Mesendoderm (in vitro differentiated cells): Measurements from ENCODE around the gene AKT3.

ENCODE experiments used
- DNase-seq: peaks from one replicate; pipeline ENCODE4 v3.0.0; 2013
- H2AK5ac ChIP-seq: 2 replicates; pipeline ENCODE4 v1.6.1; 2013; ENCODE audit warnings: low read length, inconsistent platforms
- H2BK120ac ChIP-seq: 2 replicates; pipeline ENCODE4 v1.6.1; 2013; ENCODE audit warnings: low read depth, mild to moderate bottlenecking, low read length, moderate library complexity, mixed read lengths
- H2BK15ac ChIP-seq: replicated peaks from 2 replicates; pipeline ENCODE4 v1.6.1; 2013; ENCODE audit warnings: low read depth, mild to moderate bottlenecking, moderate library complexity
- H2BK5ac ChIP-seq: 2 replicates; pipeline ENCODE4 v1.6.1; 2013; ENCODE audit warnings: low read length, inconsistent platforms
- H3K18ac ChIP-seq: 2 replicates; pipeline ENCODE4 v1.6.1; 2013; ENCODE audit warnings: mild to moderate bottlenecking, low read length, mixed read lengths
- H3K23ac ChIP-seq: one replicate; pipeline ENCODE4 v1.6.1; 2013; ENCODE audit warnings: low read length
- H3K27ac ChIP-seq: 2 replicates; pipeline ENCODE4 v1.5.1; 2013; ENCODE audit warnings: low read depth, mild to moderate bottlenecking, inconsistent platforms, low read length, moderate library complexity
- H3K27me3 ChIP-seq: 2 replicates; pipeline ENCODE4 v1.6.1; 2013; ENCODE audit warnings: low read length, control low read depth, mild to moderate bottlenecking, inconsistent platforms; ENCODE audit not compliant: insufficient read depth, poor library complexity
- H3K36me3 ChIP-seq: 2 replicates; pipeline ENCODE4 v1.6.1; 2013; ENCODE audit warnings: low read length, inconsistent platforms; ENCODE audit not compliant: control insufficient read depth, insufficient read depth
- H3K4ac ChIP-seq: one replicate; pipeline ENCODE4 v1.6.1; 2013; ENCODE audit warnings: low read depth, mild to moderate bottlenecking, low read length, moderate library complexity
- H3K4me1 ChIP-seq: 2 replicates; pipeline ENCODE4 v1.6.1; 2013; ENCODE audit warnings: low read depth, low read length, inconsistent platforms; ENCODE audit not compliant: control insufficient read depth
- H3K4me2 ChIP-seq: 2 replicates; pipeline ENCODE4 v1.6.1; 2013; ENCODE audit warnings: low read length
- H3K4me3 ChIP-seq: 2 replicates; pipeline ENCODE4 v1.5.1; 2013; ENCODE audit warnings: mild to moderate bottlenecking, low read length
- H3K56ac ChIP-seq: one replicate; pipeline ENCODE4 v1.6.1; 2013; ENCODE audit warnings: low read length
- H3K79me1 ChIP-seq: 2 replicates; pipeline ENCODE4 v1.6.1; 2013; ENCODE audit warnings: low read length, inconsistent platforms
- H3K79me2 ChIP-seq: 2 replicates; pipeline ENCODE4 v1.6.1; 2013; ENCODE audit warnings: mild to moderate bottlenecking, low read length; ENCODE audit not compliant: control insufficient read depth, insufficient read depth
- H3K9ac ChIP-seq: 2 replicates; pipeline ENCODE4 v1.6.1; 2013; ENCODE audit warnings: low read length, inconsistent platforms
- H4K5ac ChIP-seq: one replicate; pipeline ENCODE4 v1.6.1; 2013; ENCODE audit warnings: low read length
- H4K8ac ChIP-seq: one replicate; pipeline ENCODE4 v1.6.1; 2013; ENCODE audit warnings: low read depth, mild to moderate bottlenecking, control low read depth, low read length, moderate library complexity
- WGBS: extraction: QIAGEN DNeasy Blood & Tissue Kit; methylation state at CpG from one replicate; pipeline ENCODE4 v1.1.7; 2013; ENCODE audit warnings: low lambda C conversion rate, missing lambda C conversion rate; ENCODE audit not compliant: insufficient coverage; ENCODE audit errors: extremely low coverage; 5-methylcytosine and 5-hydroxymethylcytosine counted together

The AKT3 gene

GRCh38 chr1:243742819-243743218, 107.2 kb downstream of the AKT3 start:
- H3K4me2 ChIP-seq: no peak overlapping the region
- H4K5ac ChIP-seq: no peak overlapping the region
- no CpG with 5 or more reads among the region's 4 CpGs for WGBS
- no peak overlapping the region for H3K9ac ChIP-seq
- no peak for DNase-seq
- H3K79me2 ChIP-seq: no peaks in the 10 kb centered on the region
- no peak overlapping the region for H3K23ac ChIP-seq
- H3K4me1 ChIP-seq: peaks cover 8% of the 10 kb centered on the region
- H4K8ac ChIP-seq: no peak overlapping the region
- H3K79me1 ChIP-seq: peaks cover 2% of the 10 kb centered on the region
- H3K27ac ChIP-seq: no peak overlapping the region
- no peaks in the 10 kb centered on the region for H3K36me3 ChIP-seq
- no peak overlapping the region for H3K18ac ChIP-seq
- H3K4me3 ChIP-seq: no peak overlapping the region
- H3K4ac ChIP-seq: no peak overlapping the region
- no peak overlapping the region for H2BK120ac ChIP-seq
- H2BK5ac ChIP-seq: no peak overlapping the region
- no peak overlapping the region for H3K56ac ChIP-seq
- no peaks in the 10 kb centered on the region for H3K27me3 ChIP-seq
- no peak overlapping the region for H2BK15ac ChIP-seq
- no peak overlapping the region for H2AK5ac ChIP-seq

- Histone ChIP-seq H3K4me1 (peaks cover 8% of the 10 kb centered on the region), H3K9ac (no peak overlapping the region), H2BK5ac (no peak overlapping the region), H3K79me2 (no peaks in the 10 kb centered on the region), H3K27ac (peak overlapping the region; percentile 75), H3K18ac (peak overlapping the region; percentile 76), H2AK5ac (no peak overlapping the region), H4K8ac (no peak overlapping the region), H2BK15ac (no peak overlapping the region), H2BK120ac (peak overlapping the region; percentile 79), H3K4ac (peak overlapping the region; percentile 81), H3K23ac (no peak overlapping the region), H3K79me1 (peaks cover 2% of the 10 kb centered on the region), H3K56ac (peak overlapping the region; percentile 31), H3K27me3 (no peaks in the 10 kb centered on the region), H3K36me3 (no peaks in the 10 kb centered on the region), H3K4me2 (no peak overlapping the region), H4K5ac (no peak overlapping the region), H3K4me3 (no peak overlapping the region)
- peak; percentile 86 for DNase-seq
- WGBS: no CpG with 5 or more reads among the region's 2 CpGs
These were observed 109.6 kb downstream of the AKT3 start for GRCh38 chr1:243740255-243740999.

GRCh38 chr1:243739335-243740003, 110.6 kb downstream of the AKT3 start:
- H3K79me2 ChIP-seq: no peaks in the 10 kb centered on the region
- H2AK5ac ChIP-seq: no peak overlapping the region
- peak overlapping the region; percentile 21 for H2BK5ac ChIP-seq
- H3K36me3 ChIP-seq: no peaks in the 10 kb centered on the region
- H3K4me3 ChIP-seq: no peak overlapping the region
- no peak overlapping the region for H4K5ac ChIP-seq
- H3K27me3 ChIP-seq: no peaks in the 10 kb centered on the region
- WGBS: no CpG with 5 or more reads among the region's 3 CpGs
- peak overlapping the region; percentile 75 for H3K27ac ChIP-seq
- peak overlapping the region; percentile 59 for H3K4ac ChIP-seq
- DNase-seq: peak; percentile 34
- H3K23ac ChIP-seq: no peak overlapping the region
- H2BK120ac ChIP-seq: peak overlapping the region; percentile 79
- no peak overlapping the region for H3K4me2 ChIP-seq
- peaks cover 8% of the 10 kb centered on the region for H3K4me1 ChIP-seq
- H2BK15ac ChIP-seq: no peak overlapping the region
- peaks cover 2% of the 10 kb centered on the region for H3K79me1 ChIP-seq
- no peak overlapping the region for H4K8ac ChIP-seq
- H3K18ac ChIP-seq: peak overlapping the region; percentile 76
- no peak overlapping the region for H3K9ac ChIP-seq
- H3K56ac ChIP-seq: no peak overlapping the region

- Histone ChIP-seq H3K79me2 (no peaks in the 10 kb centered on the region), H3K4ac (no peak overlapping the region), H3K27me3 (no peaks in the 10 kb centered on the region), H3K9ac (no peak overlapping the region), H2BK5ac (no peak overlapping the region), H4K8ac (no peak overlapping the region), H3K27ac (no peak overlapping the region), H3K4me3 (no peak overlapping the region), H3K4me2 (no peak overlapping the region), H3K36me3 (no peaks in the 10 kb centered on the region), H3K18ac (peak overlapping the region; percentile 60), H2BK15ac (no peak overlapping the region), H3K4me1 (peaks cover 8% of the 10 kb centered on the region), H3K23ac (no peak overlapping the region), H2BK120ac (no peak overlapping the region), H2AK5ac (no peak overlapping the region), H4K5ac (no peak overlapping the region), H3K56ac (no peak overlapping the region), H3K79me1 (no peaks in the 10 kb centered on the region)
- no peak for DNase-seq
- no CpG with 5 or more reads among the region's 1 CpG for WGBS
These were observed 112.0 kb downstream of the AKT3 start for GRCh38 chr1:243738020-243738419.

- no peak overlapping the region for H2BK5ac ChIP-seq
- no peak overlapping the region for H3K27ac ChIP-seq
These were observed 114.6 kb downstream of the AKT3 start for GRCh38 chr1:243735457-243735856.

More at GRCh38 chr1:243735457-243735856, 114.6 kb downstream of the AKT3 start:
- Histone ChIP-seq H3K36me3 (no peaks in the 10 kb centered on the region), H3K79me1 (no peaks in the 10 kb centered on the region), H3K9ac (no peak overlapping the region), H3K4me1 (peaks cover 7% of the 10 kb centered on the region), H3K56ac (no peak overlapping the region), H4K5ac (no peak overlapping the region), H2BK120ac (no peak overlapping the region), H3K4me3 (no peak overlapping the region), H2BK15ac (no peak overlapping the region), H4K8ac (no peak overlapping the region), H3K18ac (no peak overlapping the region), H2AK5ac (no peak overlapping the region), H3K79me2 (no peaks in the 10 kb centered on the region), H3K27me3 (no peaks in the 10 kb centered on the region), H3K4ac (no peak overlapping the region), H3K4me2 (no peak overlapping the region), H3K23ac (no peak overlapping the region)
- 100% methylated on average over 2 of the region's 3 CpGs for WGBS
- DNase-seq: no peak
